DOHH2 (cell line): ENCODE data around the gene ZFPM1.

Experiments used
- EZH2phosphoT487 ChIP-seq: fragments of 200-600 bp; sonication (generic); IDR thresholded peaks from 2 replicates; pipeline ENCODE4 v1.6.1; 2017; ENCODE audit warnings: borderline replicate concordance, mild to moderate bottlenecking, antibody characterized with exemption, low read length, moderate library complexity, mixed read lengths
- TF ChIP-seq, protein P1 (sequence below): fragments of 200-600 bp; sonication (generic); IDR thresholded peaks from one replicate; pipeline ENCODE4 v1.5.1; 2014; ENCODE audit warnings: antibody characterized with exemption, mild to moderate bottlenecking, low read depth, low read length; ENCODE audit not compliant: poor library complexity, severe bottlenecking

DNA sequence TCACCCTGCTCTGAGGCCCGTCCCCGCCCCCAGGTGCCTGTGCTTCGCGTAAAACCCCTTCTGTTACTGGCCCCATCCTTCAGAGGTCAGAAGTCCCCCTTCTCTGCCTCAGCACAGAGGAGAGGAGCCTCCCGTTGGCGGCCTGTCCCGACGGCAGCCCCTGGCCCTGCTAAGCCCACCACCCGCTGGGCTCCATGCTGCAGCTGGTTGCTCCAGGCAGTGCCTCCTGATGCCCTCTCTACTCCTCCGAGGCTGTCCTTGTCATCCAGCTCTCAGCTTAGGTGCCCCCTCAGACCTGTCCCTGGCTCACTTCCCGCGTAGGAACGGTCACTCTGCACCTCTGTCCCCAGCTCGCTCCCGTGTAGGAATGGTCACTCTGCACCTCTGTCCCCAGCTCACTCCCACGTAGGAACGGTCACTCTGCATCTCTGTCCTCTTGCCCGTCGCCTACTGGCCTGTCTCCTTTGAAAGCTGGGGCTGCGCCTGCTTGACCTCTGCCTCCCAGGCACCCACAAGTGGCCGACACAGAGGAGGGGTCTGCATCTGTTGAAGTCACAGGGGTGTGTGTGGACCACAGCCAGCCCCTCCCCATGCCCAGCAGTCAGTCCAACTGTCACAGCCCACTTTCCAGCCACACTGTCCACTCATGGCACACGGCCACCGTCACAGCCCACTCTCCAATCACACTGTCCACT is 85.4 kb downstream of the ZFPM1 start:
- TF ChIP-seq, protein P1, sequence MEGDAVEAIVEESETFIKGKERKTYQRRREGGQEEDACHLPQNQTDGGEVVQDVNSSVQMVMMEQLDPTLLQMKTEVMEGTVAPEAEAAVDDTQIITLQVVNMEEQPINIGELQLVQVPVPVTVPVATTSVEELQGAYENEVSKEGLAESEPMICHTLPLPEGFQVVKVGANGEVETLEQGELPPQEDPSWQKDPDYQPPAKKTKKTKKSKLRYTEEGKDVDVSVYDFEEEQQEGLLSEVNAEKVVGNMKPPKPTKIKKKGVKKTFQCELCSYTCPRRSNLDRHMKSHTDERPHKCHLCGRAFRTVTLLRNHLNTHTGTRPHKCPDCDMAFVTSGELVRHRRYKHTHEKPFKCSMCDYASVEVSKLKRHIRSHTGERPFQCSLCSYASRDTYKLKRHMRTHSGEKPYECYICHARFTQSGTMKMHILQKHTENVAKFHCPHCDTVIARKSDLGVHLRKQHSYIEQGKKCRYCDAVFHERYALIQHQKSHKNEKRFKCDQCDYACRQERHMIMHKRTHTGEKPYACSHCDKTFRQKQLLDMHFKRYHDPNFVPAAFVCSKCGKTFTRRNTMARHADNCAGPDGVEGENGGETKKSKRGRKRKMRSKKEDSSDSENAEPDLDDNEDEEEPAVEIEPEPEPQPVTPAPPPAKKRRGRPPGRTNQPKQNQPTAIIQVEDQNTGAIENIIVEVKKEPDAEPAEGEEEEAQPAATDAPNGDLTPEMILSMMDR, result no peak
- no peak for TF ChIP-seq EZH2phosphoT487
